Muscle layer of colon (tissue), 2 donors: ENCODE data around the gene GFOD2.
"Not testable (repeated sequence)": the region's sequence is repeated elsewhere in the genome, so short reads cannot be mapped to it uniquely, and the experiment has no call there.

Source experiments
- H3K27ac ChIP-seq: one replicate; pipeline ENCODE4 v1.7.0; 2013; ENCODE audit warnings: low read depth, mild to moderate bottlenecking, low read length, moderate library complexity
- H3K27me3 ChIP-seq, 2 donors: one replicate each; pipeline ENCODE4 v1.7.0; 2013; ENCODE audit warnings: low read length in 2 of 2, mild to moderate bottlenecking in 2 of 2; ENCODE audit not compliant: insufficient read depth in 2 of 2, control insufficient read depth in 1 of 2
- H3K36me3 ChIP-seq: one replicate; pipeline ENCODE4 v1.7.0; 2013; ENCODE audit warnings: mild to moderate bottlenecking, low read length; ENCODE audit not compliant: insufficient read depth
- H3K4me1 ChIP-seq: one replicate; pipeline ENCODE4 v1.7.0; 2013; ENCODE audit warnings: mild to moderate bottlenecking, low read length; ENCODE audit not compliant: insufficient read depth
- H3K4me3 ChIP-seq, 2 donors: one replicate each; pipeline ENCODE4 v1.7.0; 2013; ENCODE audit warnings: low read length in 2 of 2, low read depth in 1 of 2, mild to moderate bottlenecking in 1 of 2, moderate library complexity in 1 of 2
- H3K9ac ChIP-seq: one replicate; pipeline ENCODE4 v1.7.0; 2013; ENCODE audit warnings: low read length
- H3K9me3 ChIP-seq: one replicate; pipeline ENCODE4 v1.7.0; 2013; ENCODE audit warnings: mild to moderate bottlenecking, low read length
- donor health status: abdominal sarcoma.
- donor health status: Adenocarcinoma of cecum.

GFOD2 gene

DNA sequence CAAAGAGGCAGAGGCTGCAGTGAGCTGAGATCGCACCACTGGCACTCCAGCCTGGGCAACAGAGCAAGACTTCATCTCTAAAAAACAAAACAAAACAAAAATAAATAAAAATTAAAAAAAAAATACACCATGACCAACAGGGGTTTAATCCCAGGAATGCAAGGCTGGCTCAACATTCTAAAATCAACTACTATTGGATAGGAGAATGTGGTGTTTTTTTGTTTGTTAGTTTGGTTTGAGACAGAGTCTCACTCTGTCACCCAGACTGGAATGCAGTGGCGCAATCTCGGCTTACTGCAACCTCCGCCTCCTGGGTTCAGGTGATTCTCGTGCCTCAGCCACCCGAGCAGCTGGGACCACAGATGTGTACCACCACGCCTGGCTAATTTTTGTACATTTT is 19.9 kb downstream of the GFOD2 start:
- H3K9ac ChIP-seq, result no peak overlapping the region
- H3K4me1 ChIP-seq, result no peaks in the 10 kb centered on the region
- no peaks in the 10 kb centered on the region for H3K27me3 ChIP-seq
- H3K9me3 ChIP-seq, result no peaks in the 10 kb centered on the region
- H3K27ac ChIP-seq, result no peak overlapping the region
- H3K4me3 ChIP-seq, result no peak overlapping the region
- no peaks in the 10 kb centered on the region for H3K36me3 ChIP-seq

DNA sequence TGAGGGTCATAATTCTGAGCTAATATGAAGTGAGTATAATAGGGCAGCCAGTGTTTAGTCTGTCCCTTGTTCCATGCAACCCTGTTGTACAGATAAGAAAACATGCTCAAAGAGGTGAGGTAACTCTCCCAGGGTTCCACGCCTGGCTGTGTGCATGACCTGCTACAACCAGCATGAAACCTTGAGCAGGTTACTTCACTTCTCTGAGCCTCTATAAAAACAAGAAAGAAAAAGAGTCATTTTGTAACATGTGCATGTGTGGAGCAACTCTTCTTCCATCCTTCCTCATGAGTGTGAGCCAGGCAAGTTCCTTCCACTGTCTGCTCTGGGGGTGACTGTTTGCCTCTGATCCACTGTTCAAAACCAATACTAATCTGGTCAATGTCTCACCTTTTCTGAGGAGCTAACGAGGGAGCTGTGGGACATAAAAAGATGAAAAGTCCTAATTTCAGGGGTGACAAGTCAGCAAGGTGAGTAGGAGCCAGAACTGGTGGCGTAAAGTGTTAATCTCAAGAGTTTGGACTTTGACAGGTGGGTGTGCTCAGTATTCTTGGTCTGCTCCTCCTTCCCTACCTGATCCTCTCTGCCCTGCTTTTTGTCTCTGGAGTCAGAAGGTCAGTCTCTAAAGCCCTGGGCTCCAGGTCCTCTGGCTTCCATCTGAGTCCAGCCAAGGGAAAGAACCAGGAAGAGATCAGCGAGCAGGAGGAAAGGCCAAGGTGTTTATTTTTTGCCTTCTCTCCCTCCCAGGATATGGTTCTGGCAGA is 21.5 kb downstream of the GFOD2 start:
- no peaks in the 10 kb centered on the region for H3K27me3 ChIP-seq
- H3K9ac ChIP-seq, result no peak overlapping the region
- H3K4me3 ChIP-seq, result no peak overlapping the region
- H3K4me1 ChIP-seq, result no peaks in the 10 kb centered on the region
- H3K36me3 ChIP-seq, result no peaks in the 10 kb centered on the region
- no peaks in the 10 kb centered on the region for H3K9me3 ChIP-seq
- no peak overlapping the region for H3K27ac ChIP-seq

DNA sequence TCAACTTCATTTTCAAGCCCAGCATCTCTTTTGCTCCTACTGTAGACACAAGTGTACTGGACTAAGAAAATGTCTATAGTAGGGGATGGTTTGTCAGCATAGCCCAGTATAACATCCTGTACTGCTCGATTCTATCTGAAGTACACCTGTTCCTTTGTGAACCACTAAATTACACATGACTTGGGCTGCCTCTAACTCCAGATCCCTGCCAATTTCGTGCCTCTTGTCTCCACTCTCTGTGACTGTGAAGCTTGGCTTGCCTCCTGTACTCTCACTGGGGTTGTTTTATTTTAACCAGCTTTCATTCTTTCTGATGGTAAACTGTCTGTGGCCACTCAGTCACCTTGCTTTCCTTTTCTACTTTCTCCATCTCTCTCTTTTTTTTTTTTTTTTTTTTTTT is 24.5 kb downstream of the GFOD2 start:
- Histone ChIP-seq H3K9me3 (no peaks in the 10 kb centered on the region), H3K4me3 (no peak overlapping the region), H3K36me3 (peaks cover 3% of the 10 kb centered on the region), H3K27ac (no peak overlapping the region), H3K4me1 (no peaks in the 10 kb centered on the region), H3K27me3 (no peaks in the 10 kb centered on the region), H3K9ac (no peak overlapping the region)

GRCh38 chr16:67693517-67694285 is 25.4 kb downstream of the GFOD2 start:
- not testable (repeated sequence) for H3K27me3 ChIP-seq, H3K36me3 ChIP-seq, H3K9ac ChIP-seq, H3K9me3 ChIP-seq, H3K4me1 ChIP-seq, H3K4me3 ChIP-seq, H3K27ac ChIP-seq

DNA sequence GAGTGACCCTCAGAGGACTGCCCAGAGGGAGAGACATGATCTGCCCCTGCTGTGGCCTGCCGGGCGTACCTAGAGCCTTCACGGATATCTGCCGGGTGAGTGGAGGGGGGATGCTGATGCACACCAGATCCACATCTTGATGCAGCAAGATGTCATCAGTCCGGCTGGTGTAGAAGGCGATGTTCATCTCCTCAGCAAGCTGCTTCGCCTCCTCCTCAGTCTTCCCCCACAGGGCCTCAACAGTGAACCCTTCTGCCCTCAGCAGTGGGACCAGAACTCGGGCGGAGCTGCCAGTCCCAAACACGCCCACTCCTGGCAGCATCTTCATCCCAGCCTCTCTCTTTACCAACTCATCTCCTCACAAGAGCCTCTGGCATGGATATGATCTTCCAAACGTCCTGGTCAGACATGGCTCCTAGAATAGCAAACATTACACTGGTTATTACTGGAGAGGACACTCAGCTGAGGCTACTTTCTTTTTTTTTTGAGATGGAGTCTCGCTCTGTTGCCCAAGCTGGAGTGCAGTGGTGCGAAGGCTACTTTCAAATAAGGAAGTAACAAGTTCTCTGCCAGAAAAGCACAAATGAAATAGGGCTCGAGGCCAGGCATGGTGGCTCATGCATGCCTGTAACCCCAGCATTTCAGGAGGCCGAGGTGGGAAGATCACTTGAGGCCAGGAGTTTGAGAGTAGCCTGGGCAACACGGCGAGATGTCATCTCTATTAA is 33.6 kb downstream of the GFOD2 start:
- Histone ChIP-seq H3K4me3 (no peak overlapping the region), H3K4me1 (no peaks in the 10 kb centered on the region), H3K9ac (no peak overlapping the region), H3K9me3 (no peaks in the 10 kb centered on the region), H3K27ac (no peak overlapping the region), H3K27me3 (no peaks in the 10 kb centered on the region), H3K36me3 (peaks cover 16% of the 10 kb centered on the region)

- Histone ChIP-seq H3K4me1 (no peaks in the 10 kb centered on the region), H3K27ac (no peak overlapping the region), H3K27me3 (no peaks in the 10 kb centered on the region), H3K9ac (no peak overlapping the region), H3K36me3 (peaks cover 13% of the 10 kb centered on the region), H3K4me3 (no peak overlapping the region), H3K9me3 (no peaks in the 10 kb centered on the region)
Observed at GRCh38 chr16:67683767-67684166, 35.3 kb downstream of the GFOD2 start.

GRCh38 chr16:67679935-67680897 is 38.9 kb downstream of the GFOD2 start:
- Histone ChIP-seq H3K36me3 (peaks cover 7% of the 10 kb centered on the region), H3K27ac (no peak overlapping the region), H3K9me3 (no peaks in the 10 kb centered on the region), H3K4me3 (no peak overlapping the region), H3K9ac (no peak overlapping the region), H3K4me1 (no peaks in the 10 kb centered on the region), H3K27me3 (no peaks in the 10 kb centered on the region)

GRCh38 chr16:67678354-67679023 is 40.6 kb downstream of the GFOD2 start:
- Histone ChIP-seq H3K27ac (no peak overlapping the region), H3K9me3 (no peaks in the 10 kb centered on the region), H3K4me1 (peaks cover 13% of the 10 kb centered on the region), H3K9ac (no peak overlapping the region), H3K27me3 (no peaks in the 10 kb centered on the region), H3K36me3 (no peaks in the 10 kb centered on the region), H3K4me3 (no peak overlapping the region)

DNA sequence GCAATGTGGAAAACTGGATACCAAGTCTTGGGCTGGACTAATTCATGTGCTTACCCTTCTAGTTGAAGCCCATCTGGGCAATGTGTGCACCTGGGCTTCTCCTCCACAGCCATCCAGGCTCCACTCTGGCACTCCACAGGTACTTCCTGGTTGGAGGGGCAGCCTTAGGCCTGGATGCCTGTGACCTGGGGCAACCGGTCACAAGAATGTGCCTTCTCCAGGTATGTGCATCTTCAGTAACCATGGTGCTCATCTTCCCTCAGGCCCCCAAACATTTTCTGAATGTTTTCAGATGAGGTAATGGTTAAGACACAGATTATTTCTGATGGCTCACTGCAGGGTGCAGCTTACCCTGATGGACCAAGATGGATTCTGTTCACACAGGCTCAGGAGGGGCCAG is 41.4 kb downstream of the GFOD2 start:
- Histone ChIP-seq H3K9ac (no peak overlapping the region), H3K36me3 (no peaks in the 10 kb centered on the region), H3K4me1 (peaks cover 19% of the 10 kb centered on the region), H3K9me3 (no peaks in the 10 kb centered on the region), H3K27me3 (no peaks in the 10 kb centered on the region), H3K27ac (no peak overlapping the region), H3K4me3 (no peak overlapping the region)

- Histone ChIP-seq H3K9ac (no peak overlapping the region), H3K9me3 (no peaks in the 10 kb centered on the region), H3K36me3 (no peaks in the 10 kb centered on the region), H3K4me3 (no peak overlapping the region), H3K27ac (no peak overlapping the region), H3K27me3 (no peaks in the 10 kb centered on the region), H3K4me1 (peaks cover 23% of the 10 kb centered on the region)
Observed at GRCh38 chr16:67676939-67677338, 42.2 kb downstream of the GFOD2 start.
